IMR-90 (cell line): ENCODE data around the gene RECK. TPM values are rescaled to one million over a fixed set of nuclear protein-coding genes. Genes with fewer than 3 reads are reported as not detected.
A peak's percentile ranks its signal among the peaks of the same experiment; 100 is the strongest.

Experiments
- ATAC-seq: fragments of 200-7000 bp; cut with Tn5 transposase; 2 replicates; pipeline ENCODE4 v1.9.1; 2020; ENCODE audit warnings: low read depth, mild to moderate bottlenecking, moderate library complexity
- BruUV-seq: library from RNA; stranded (reverse); fragments of 400-500 nt; replicated peaks from 2 replicates; lab custom pipeline; 2021; lab: Mats Ljungman, UMichigan
- CTCF ChIA-PET: fragments of 300-600 bp; formaldehyde crosslinking; extraction: SDS; loops from one replicate; lab custom pipeline; 2021; ENCODE audit warnings: antibody characterized with exemption; lab: Yijun Ruan, JAX
- POLR2A ChIA-PET: fragments of 300-600 bp; sonication (Branson Sonifier 250); formaldehyde crosslinking; loops from one replicate; lab custom pipeline; 2022; ENCODE audit warnings: antibody characterized with exemption; ENCODE audit not compliant: unreplicated experiment; lab: Charles Lee
- DNase-seq: peaks from one replicate; pipeline ENCODE4 v3.0.0; 2013
- H2AFZ ChIP-seq: replicated peaks from 2 replicates; pipeline ENCODE3; 2013; ENCODE audit warnings: low read length, mild to moderate bottlenecking; ENCODE audit not compliant: poor library complexity
- H2AK5ac ChIP-seq: 2 replicates; pipeline ENCODE4 v1.6.1; 2013; ENCODE audit warnings: low read depth, low read length, inconsistent platforms
- H2AK9ac ChIP-seq: replicated peaks from 2 replicates; pipeline ENCODE3; 2013; ENCODE audit warnings: mild to moderate bottlenecking, low read depth, low read length, moderate library complexity; ENCODE audit not compliant: poor library complexity
- H2BK120ac ChIP-seq: 2 replicates; pipeline ENCODE4 v1.6.1; 2013; ENCODE audit warnings: low read depth, low read length, inconsistent platforms
- H2BK15ac ChIP-seq: 3 replicates; pipeline ENCODE4 v1.6.1; 2013; ENCODE audit warnings: low read depth, low read length, inconsistent platforms
- H2BK20ac ChIP-seq: 2 replicates; pipeline ENCODE4 v1.6.1; 2013; ENCODE audit warnings: low read depth, mild to moderate bottlenecking, inconsistent platforms, low read length, moderate library complexity
- H2BK5ac ChIP-seq: 2 replicates; pipeline ENCODE4 v1.6.1; 2013; ENCODE audit warnings: mild to moderate bottlenecking, low read depth, low read length, inconsistent platforms; ENCODE audit not compliant: poor library complexity, severe bottlenecking
- H3K14ac ChIP-seq: replicated peaks from 2 replicates; pipeline ENCODE4 v1.6.1; 2013; ENCODE audit warnings: low read depth, low read length, inconsistent platforms
- H3K18ac ChIP-seq: 2 replicates; pipeline ENCODE4 v1.6.1; 2013; ENCODE audit warnings: low read depth, low read length, control low read depth
- H3K23ac ChIP-seq: 2 replicates; pipeline ENCODE4 v1.6.1; 2013; ENCODE audit warnings: low read depth, low read length, inconsistent platforms
- H3K27ac ChIP-seq: 2 replicates; pipeline ENCODE4 v1.5.1; 2013; ENCODE audit warnings: mild to moderate bottlenecking, control low read depth, low read length; ENCODE audit not compliant: insufficient read depth
- H3K27me3 ChIP-seq: 2 replicates; pipeline ENCODE4 v1.6.1; 2013; ENCODE audit warnings: low read length; ENCODE audit not compliant: control insufficient read depth, insufficient read depth
- H3K36me3 ChIP-seq: 2 replicates; pipeline ENCODE4 v1.6.1; 2013; ENCODE audit warnings: low read length, mixed read lengths; ENCODE audit not compliant: control insufficient read depth, insufficient read depth
- H3K4ac ChIP-seq: 2 replicates; pipeline ENCODE4 v1.6.1; 2013; ENCODE audit warnings: low read depth, low read length, inconsistent platforms
- H3K4me1 ChIP-seq: 2 replicates; pipeline ENCODE4 v1.6.1; 2013; ENCODE audit warnings: low read length, mixed read lengths; ENCODE audit not compliant: control insufficient read depth, insufficient read depth
- H3K4me2 ChIP-seq: 2 replicates; pipeline ENCODE4 v1.6.1; 2013; ENCODE audit warnings: low read depth, mild to moderate bottlenecking, control low read depth, low read length, moderate library complexity
- H3K4me3 ChIP-seq: 2 replicates; pipeline ENCODE4 v1.5.1; 2013; ENCODE audit warnings: low read depth, mild to moderate bottlenecking, control low read depth, low read length, moderate library complexity; ENCODE audit not compliant: insufficient read depth
- H3K56ac ChIP-seq: 2 replicates; pipeline ENCODE4 v1.6.1; 2013; ENCODE audit warnings: low read length, inconsistent platforms; ENCODE audit not compliant: insufficient read depth; ENCODE audit errors: extremely low read depth
- H3K79me1 ChIP-seq, 2 experiments: 2 replicates each; pipeline ENCODE4 v1.6.1; 2013; ENCODE audit warnings: low read length in 2 of 2, inconsistent platforms in 1 of 2, low read depth in 1 of 2
- H3K9ac ChIP-seq: 2 replicates; pipeline ENCODE4 v1.6.1; 2013; ENCODE audit warnings: low read depth, low read length, control low read depth
- H3K9me1 ChIP-seq: 2 replicates; pipeline ENCODE4 v1.6.1; 2013; ENCODE audit warnings: low read length, inconsistent platforms; ENCODE audit not compliant: insufficient read depth
- H3K9me3 ChIP-seq: 2 replicates; pipeline ENCODE4 v1.6.1; 2013; ENCODE audit warnings: low read length; ENCODE audit not compliant: control insufficient read depth, insufficient read depth
- H4K20me1 ChIP-seq: 2 replicates; pipeline ENCODE4 v1.6.1; 2013; ENCODE audit warnings: low read length, inconsistent platforms; ENCODE audit not compliant: insufficient read depth
- H4K5ac ChIP-seq: 2 replicates; pipeline ENCODE4 v1.6.1; 2013; ENCODE audit warnings: mild to moderate bottlenecking, low read depth, low read length, control low read depth
- H4K8ac ChIP-seq, 2 experiments: 2 replicates each; pipeline ENCODE4 v1.6.1; 2013; ENCODE audit warnings: low read depth in 2 of 2, low read length in 2 of 2, control low read depth in 1 of 2, inconsistent platforms in 1 of 2
- H4K91ac ChIP-seq: 2 replicates; pipeline ENCODE4 v1.6.1; 2013; ENCODE audit warnings: low read depth, low read length, inconsistent platforms; ENCODE audit not compliant: insufficient read depth
- MAZ ChIP-seq: IDR thresholded peaks from 2 replicates; pipeline ENCODE4 v1.6.1; 2012; ENCODE audit warnings: low read depth, mild to moderate bottlenecking, low read length, improper control_type of control experiment, moderate library complexity, borderline replicate concordance
- POLR2A ChIP-seq: IDR thresholded peaks from 2 replicates; pipeline ENCODE4 v1.6.1; 2012; ENCODE audit warnings: mild to moderate bottlenecking, low read depth, low read length
- RAD21 ChIP-seq: IDR thresholded peaks from 2 replicates; pipeline ENCODE4 v1.6.1; 2012; ENCODE audit warnings: low read length, improper control_type of control experiment
- WGBS, 2 experiments: methylation state at CpG; one replicate each; pipeline versions ENCODE4 v1.1.5 to v1.1.7; 2013; ENCODE audit warnings: missing lambda C conversion rate in 2 of 2; ENCODE audit not compliant: insufficient read length in 1 of 2; ENCODE audit errors: extremely low coverage in 2 of 2; 5-methylcytosine and 5-hydroxymethylcytosine counted together
- dilution Hi-C: fragments of 300-500 bp; cut with HindIII; formaldehyde crosslinking; loops from one replicate; pipeline ENCODE4 v1.14.3; 2018; ENCODE audit warnings: low sequenced_read_pairs; ENCODE audit not compliant: unreplicated experiment
- in situ Hi-C: fragments of 300-500 bp; cut with MboI; formaldehyde crosslinking; loops from 3 replicates; pipeline ENCODE4 v1.14.3; 2019; ENCODE audit warnings: low sequenced_read_pairs, inconsistent platforms, mixed read lengths
- intact Hi-C: fragments of 100-400 bp; cut with micrococcal nuclease; formaldehyde crosslinking; loops from 2 replicates; pipeline ENCODE4 v1.10.0; 2022
- polyA plus RNA-seq, 3 experiments: library from polyadenylated mRNA; depleted of rRNA; stranded (reverse); fragments of >200 nt; gene quantifications; 2 replicates each; pipeline ENCODE4 v1.2.3, GENCODE V29; 2012; ENCODE audit warnings: low replicate concordance in 1 of 3
- total RNA-seq: library from RNA; depleted of rRNA; stranded (reverse); fragments of >200 nt; gene quantifications from 2 replicates; pipeline ENCODE4 v1.2.3, GENCODE V29; 2012
- TF ChIP-seq, protein P1 (sequence below): conservative IDR thresholded peaks from 2 replicates; pipeline ENCODE4 v1.5.1; 2012; ENCODE audit warnings: mild to moderate bottlenecking, low read depth, low read length, improper control_type of control experiment

Gene RECK
- total and polyA plus RNA-seq, 2 of the 4 experiments (the other 2 are of a cell fraction): 23.5 to 44.0 TPM

GRCh38 chr9:36091026-36091953, 54.6 kb downstream of the RECK start:
- H3K79me1 ChIP-seq: peaks cover 17 to 19% of the 10 kb centered on the region in 2 experiments; a peak in 3 of 4 replicates
- peak overlapping the region; percentile 98 for H4K5ac ChIP-seq
- intact Hi-C loops: loop anchor here (1.0 kb wide), 1 partner anchor 11 kb away; no protein-coding TSS in a partner anchor
- peak overlapping the region; percentile 94 for H2AK5ac ChIP-seq
- no peaks in the 10 kb centered on the region for H3K27me3 ChIP-seq
- H4K20me1 ChIP-seq: no peaks in the 10 kb centered on the region; the same call in 1 of the 2 replicates
- H3K23ac ChIP-seq: peak overlapping the region; percentile 99
- in situ Hi-C loops: no loop called here
- H3K4me3 ChIP-seq: no peak overlapping the region
- peaks cover 7% of the 10 kb centered on the region; the same call in 1 of the 2 replicates for H3K9me1 ChIP-seq
- peak overlapping the region; percentile 82 for H3K4me2 ChIP-seq
- peak overlapping the region; percentile 98 for H2BK20ac ChIP-seq
- TF ChIP-seq, protein P1, sequence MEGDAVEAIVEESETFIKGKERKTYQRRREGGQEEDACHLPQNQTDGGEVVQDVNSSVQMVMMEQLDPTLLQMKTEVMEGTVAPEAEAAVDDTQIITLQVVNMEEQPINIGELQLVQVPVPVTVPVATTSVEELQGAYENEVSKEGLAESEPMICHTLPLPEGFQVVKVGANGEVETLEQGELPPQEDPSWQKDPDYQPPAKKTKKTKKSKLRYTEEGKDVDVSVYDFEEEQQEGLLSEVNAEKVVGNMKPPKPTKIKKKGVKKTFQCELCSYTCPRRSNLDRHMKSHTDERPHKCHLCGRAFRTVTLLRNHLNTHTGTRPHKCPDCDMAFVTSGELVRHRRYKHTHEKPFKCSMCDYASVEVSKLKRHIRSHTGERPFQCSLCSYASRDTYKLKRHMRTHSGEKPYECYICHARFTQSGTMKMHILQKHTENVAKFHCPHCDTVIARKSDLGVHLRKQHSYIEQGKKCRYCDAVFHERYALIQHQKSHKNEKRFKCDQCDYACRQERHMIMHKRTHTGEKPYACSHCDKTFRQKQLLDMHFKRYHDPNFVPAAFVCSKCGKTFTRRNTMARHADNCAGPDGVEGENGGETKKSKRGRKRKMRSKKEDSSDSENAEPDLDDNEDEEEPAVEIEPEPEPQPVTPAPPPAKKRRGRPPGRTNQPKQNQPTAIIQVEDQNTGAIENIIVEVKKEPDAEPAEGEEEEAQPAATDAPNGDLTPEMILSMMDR: peak; percentile 30; the same call in 1 of the 2 replicates
- peak; percentile 31; the same call in 1 of the 2 replicates for TF ChIP-seq POLR2A
- TF ChIP-seq MAZ: no peak
- TF ChIP-seq RAD21: peak; percentile 49
- peaks cover 21% of the 10 kb centered on the region for H3K4me1 ChIP-seq
- no TSS peak for BruUV-seq
- peak overlapping the region; percentile 100 for H3K18ac ChIP-seq
- peak overlapping the region; percentile 96 for H4K91ac ChIP-seq
- dilution Hi-C loops: no loop called here
- peak overlapping the region; percentile 98 for H3K14ac ChIP-seq
- ATAC-seq (peak; percentile 89), DNase-seq (peak; percentile 96)
- WGBS, 2 experiments: no CpG with 5 or more reads among the region's 8 CpGs
- 0 out of 2 replicates have a peak, but pooled peaks cover 2% of the 10 kb centered on the region for H3K9me3 ChIP-seq
- peak overlapping the region; percentile 95 for H3K4ac ChIP-seq
- H3K27ac ChIP-seq: peak overlapping the region; percentile 100
- no peak overlapping the region for H2AFZ ChIP-seq
- peak overlapping the region; percentile 99 for H3K56ac ChIP-seq
- H2BK120ac ChIP-seq: peak overlapping the region; percentile 98
- POLR2A ChIA-PET: no interaction called here
- H4K8ac ChIP-seq: peak overlapping the region; percentile 87 to 94
- CTCF ChIA-PET: interaction anchor here (1.1 to 1.5 kb wide), 2 partner anchors 9 to 83 kb away, joined by 3 to 5 read pairs; no protein-coding TSS in a partner anchor
- H2BK5ac ChIP-seq: peak overlapping the region; percentile 100
- peak overlapping the region; percentile 91 for H2AK9ac ChIP-seq
- peak overlapping the region; percentile 91; the same call in 1 of the 3 replicates for H2BK15ac ChIP-seq
- peak overlapping the region; percentile 85 for H3K9ac ChIP-seq
- peaks cover 10% of the 10 kb centered on the region for H3K36me3 ChIP-seq
